ENCODE data around the gene USP34. TPM values are rescaled to one million over a fixed set of nuclear protein-coding genes. Genes with fewer than 3 reads are reported as not detected.

Gene USP34
- total and polyA plus RNA-seq, 2 of the 4 experiments (the other 2 are of a cell fraction) = 34.7 to 128 TPM

DNA sequence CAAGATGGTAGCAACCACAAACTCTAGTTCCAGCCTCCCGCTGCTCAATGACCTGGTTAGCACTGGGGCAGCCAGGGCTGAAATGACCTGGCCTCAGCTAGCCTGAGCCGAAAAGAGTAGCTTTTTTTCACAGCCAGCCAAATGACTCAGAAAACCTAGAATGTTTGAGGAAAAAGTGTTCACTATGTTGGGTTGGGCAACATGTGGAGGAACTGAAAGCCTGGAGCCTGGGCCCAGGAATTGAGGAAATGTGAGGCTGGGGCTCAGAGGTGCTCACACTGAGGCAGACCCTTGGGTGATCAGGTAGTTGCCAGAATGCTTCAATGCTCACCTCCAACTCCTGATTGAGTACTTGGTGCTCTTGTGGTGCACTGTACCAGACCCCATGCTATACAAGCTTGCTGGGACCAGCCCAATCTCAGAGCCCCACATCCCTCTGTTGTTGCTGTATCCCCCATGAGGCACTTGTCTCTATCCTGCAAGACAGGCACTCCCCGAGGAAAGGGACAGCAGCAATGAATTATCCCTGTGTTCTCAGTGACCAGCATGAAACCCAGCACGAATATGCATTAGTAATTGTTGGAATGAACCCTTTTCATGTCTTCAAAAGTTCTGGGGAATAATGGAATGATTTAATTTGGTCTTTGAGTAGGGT is 116.2 kb downstream of the USP34 start:
- H4K91ac ChIP-seq (ENCODE audit: insufficient read depth, low read depth, low read length) = no peak overlapping the region
- no peak overlapping the region for H2BK20ac ChIP-seq (ENCODE audit: low read depth, low read length)
- ChIA-PET POLR2A (ENCODE audit: unreplicated experiment) (no interaction called here), CTCF (no interaction called here)
- 0 out of 2 replicates have a peak overlapping the region, but pooled peaks have one; percentile 15 for H3K14ac ChIP-seq (replicated peaks; ENCODE audit: low read depth, low read length)
- H3K9me1 ChIP-seq (ENCODE audit: insufficient read depth, low read length) = peaks cover 6% of the 10 kb centered on the region
- intact Hi-C loops (cut with micrococcal nuclease) = no loop called here
- H3K23ac ChIP-seq (ENCODE audit: low read depth, low read length) = no peak overlapping the region
- peaks cover 12% of the 10 kb centered on the region; the same call in 1 of the 2 replicates for H3K36me3 ChIP-seq (ENCODE audit: control insufficient read depth, insufficient read depth, low read length)
- H4K20me1 ChIP-seq (ENCODE audit: insufficient read depth, low read length) = peaks cover 18% of the 10 kb centered on the region; the same call in 1 of the 2 replicates
- peaks cover 21 to 52% of the 10 kb centered on the region in 2 experiments for H3K79me1 ChIP-seq (ENCODE audit: low read depth in 1 of 2, low read length in 2 of 2)
- no peak overlapping the region for H3K4me2 ChIP-seq (ENCODE audit: low read depth, low read length)
- H2AK5ac ChIP-seq (ENCODE audit: low read depth, low read length) = no peak overlapping the region
- H4K8ac ChIP-seq (ENCODE audit: low read depth in 2 of 2, low read length in 2 of 2) = no peak overlapping the region
- H3K4me3 ChIP-seq (ENCODE audit: insufficient read depth, low read depth, low read length) = no peak overlapping the region
- dilution Hi-C loops (cut with HindIII; ENCODE audit: low sequenced_read_pairs, unreplicated experiment) = no loop called here
- H2BK5ac ChIP-seq (ENCODE audit: low read depth, low read length, poor library complexity, severe bottlenecking) = peak overlapping the region; percentile 23
- no peak overlapping the region for H2AK9ac ChIP-seq (replicated peaks; ENCODE audit: low read depth, low read length, poor library complexity)
- H2BK15ac ChIP-seq (ENCODE audit: low read depth, low read length) = no peak overlapping the region
- BruUV-seq (replicated peaks) = no TSS peak
- no peaks in the 10 kb centered on the region for H3K27me3 ChIP-seq (ENCODE audit: control insufficient read depth, insufficient read depth, low read length)
- in situ Hi-C loops (cut with MboI; ENCODE audit: low sequenced_read_pairs) = no loop called here
- peaks cover 8% of the 10 kb centered on the region; the same call in 1 of the 2 replicates for H3K9me3 ChIP-seq (ENCODE audit: control insufficient read depth, insufficient read depth, low read length)
- H3K27ac ChIP-seq (ENCODE audit: insufficient read depth, low read length) = no peak overlapping the region
- no peak overlapping the region for H3K56ac ChIP-seq (ENCODE audit: extremely low read depth, insufficient read depth, low read length)
- H4K5ac ChIP-seq (ENCODE audit: low read depth, low read length) = no peak overlapping the region
- no peak overlapping the region for H2BK120ac ChIP-seq (ENCODE audit: low read depth, low read length)
- DNase-seq (no peak), ATAC-seq (ENCODE audit: low read depth) (no peak)
- no peak overlapping the region for H3K4ac ChIP-seq (ENCODE audit: low read depth, low read length)
- H2AFZ ChIP-seq (replicated peaks; ENCODE audit: low read length, poor library complexity) = no peak overlapping the region
- H3K4me1 ChIP-seq (ENCODE audit: control insufficient read depth, insufficient read depth, low read length) = peaks cover 4% of the 10 kb centered on the region
- H3K9ac ChIP-seq (ENCODE audit: low read depth, low read length) = no peak overlapping the region
- TF ChIP-seq RCOR1 (IDR thresholded peaks at IDR 0.05; ENCODE audit: insufficient replicate concordance, low read length) (no peak), NFE2L2 (IDR thresholded peaks at IDR 0.05; ENCODE audit: low read depth, low read length) (no peak), RFX5 (IDR thresholded peaks at IDR 0.05; ENCODE audit: low read depth, low read length) (no peak), CHD1 (IDR thresholded peaks at IDR 0.05; ENCODE audit: low read depth, low read length) (no peak), BHLHE40 (IDR thresholded peaks at IDR 0.05; ENCODE audit: low read depth, low read length) (no peak), USF2 (IDR thresholded peaks at IDR 0.05; ENCODE audit: low read depth, low read length) (no peak), ELK1 (IDR thresholded peaks at IDR 0.05; ENCODE audit: borderline replicate concordance, low read depth, low read length) (no peak), MXI1 (IDR thresholded peaks at IDR 0.05; ENCODE audit: borderline replicate concordance, low read depth, low read length) (no peak), CEBPB (IDR thresholded peaks at IDR 0.05; ENCODE audit: low read depth, low read length) (no peak), RAD21 (IDR thresholded peaks at IDR 0.05; ENCODE audit: low read length) (no peak), MAZ (IDR thresholded peaks at IDR 0.05; ENCODE audit: borderline replicate concordance, low read depth, low read length) (no peak), SMC3 (IDR thresholded peaks at IDR 0.05; ENCODE audit: low read depth, low read length) (no peak), FOS (IDR thresholded peaks at IDR 0.05; ENCODE audit: low read depth, low read length) (no peak), POLR2A (IDR thresholded peaks at IDR 0.05; ENCODE audit: low read depth, low read length) (no peak), MAFK (IDR thresholded peaks at IDR 0.05; ENCODE audit: low read depth, low read length) (no peak)
- TF ChIP-seq, protein P1, sequence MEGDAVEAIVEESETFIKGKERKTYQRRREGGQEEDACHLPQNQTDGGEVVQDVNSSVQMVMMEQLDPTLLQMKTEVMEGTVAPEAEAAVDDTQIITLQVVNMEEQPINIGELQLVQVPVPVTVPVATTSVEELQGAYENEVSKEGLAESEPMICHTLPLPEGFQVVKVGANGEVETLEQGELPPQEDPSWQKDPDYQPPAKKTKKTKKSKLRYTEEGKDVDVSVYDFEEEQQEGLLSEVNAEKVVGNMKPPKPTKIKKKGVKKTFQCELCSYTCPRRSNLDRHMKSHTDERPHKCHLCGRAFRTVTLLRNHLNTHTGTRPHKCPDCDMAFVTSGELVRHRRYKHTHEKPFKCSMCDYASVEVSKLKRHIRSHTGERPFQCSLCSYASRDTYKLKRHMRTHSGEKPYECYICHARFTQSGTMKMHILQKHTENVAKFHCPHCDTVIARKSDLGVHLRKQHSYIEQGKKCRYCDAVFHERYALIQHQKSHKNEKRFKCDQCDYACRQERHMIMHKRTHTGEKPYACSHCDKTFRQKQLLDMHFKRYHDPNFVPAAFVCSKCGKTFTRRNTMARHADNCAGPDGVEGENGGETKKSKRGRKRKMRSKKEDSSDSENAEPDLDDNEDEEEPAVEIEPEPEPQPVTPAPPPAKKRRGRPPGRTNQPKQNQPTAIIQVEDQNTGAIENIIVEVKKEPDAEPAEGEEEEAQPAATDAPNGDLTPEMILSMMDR (conservative IDR thresholded peaks at IDR 0.05; ENCODE audit: low read depth, low read length) = no peak
- no CpG with 5 or more reads among the region's 4 CpGs for WGBS, 2 experiments (ENCODE audit: extremely low coverage in 2 of 2, insufficient read length in 1 of 2)
- no peak overlapping the region for H3K18ac ChIP-seq (ENCODE audit: low read depth, low read length)

Data from IMR-90 (cell line).